Measurements from ENCODE around the gene ZNF222.

ZNF222 gene

GRCh38 chr19:44025217-44025936, at the start of gene ZNF222:
ZNF222 (plus strand) TSS chr19:44025379; CDS start chr19:44025437, 58 bp downstream.
- peaks cover 51% of the 10 kb centered on the region for H3K36me3 Mint-ChIP-seq
- H3K9me3 Mint-ChIP-seq (ENCODE audit: low read depth) = peaks cover 32% of the 10 kb centered on the region
- peak within 1 kb of the TSS; percentile 98 for H3K4me3 Mint-ChIP-seq
- H3K4me1 Mint-ChIP-seq (ENCODE audit: low read depth) = peaks cover 19% of the 10 kb centered on the region
- peak within 1 kb of the TSS; percentile 80 for H3K27ac Mint-ChIP-seq
- H3K27me3 Mint-ChIP-seq = no peaks in the 10 kb centered on the region

DNA sequence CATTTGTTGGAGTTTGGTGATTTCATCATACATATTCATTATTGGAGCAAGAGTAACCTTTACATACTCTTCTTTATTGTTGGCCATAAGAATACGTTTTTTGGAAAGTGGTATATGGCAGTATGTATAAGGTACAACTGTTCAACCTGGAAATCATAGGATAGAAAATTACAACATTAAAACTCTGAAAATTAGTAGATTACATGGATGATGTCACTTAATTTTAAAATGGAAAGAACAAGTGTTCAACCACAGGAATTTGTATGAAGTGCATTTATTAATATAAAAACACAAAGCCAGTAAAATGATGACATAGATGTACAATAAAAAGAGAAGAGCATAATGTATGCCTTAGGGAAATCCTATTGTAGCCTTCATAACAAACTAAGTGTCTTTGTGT, 48.4 kb upstream of the ZNF222 start:
- peaks cover 20% of the 10 kb centered on the region for H3K36me3 Mint-ChIP-seq
- H3K27me3 Mint-ChIP-seq = no peaks in the 10 kb centered on the region
- H3K9me3 Mint-ChIP-seq (ENCODE audit: low read depth) = peaks cover 37% of the 10 kb centered on the region
- H3K4me3 Mint-ChIP-seq = no peak overlapping the region
- H3K27ac Mint-ChIP-seq = no peak overlapping the region
- H3K4me1 Mint-ChIP-seq (ENCODE audit: low read depth) = no peaks in the 10 kb centered on the region

GRCh38 chr19:43983544-43983911, 41.7 kb upstream of the ZNF222 start:
- peaks cover 11% of the 10 kb centered on the region for H3K4me1 Mint-ChIP-seq (ENCODE audit: low read depth)
- peak overlapping the region; percentile 76 for H3K4me3 Mint-ChIP-seq
- no peak overlapping the region for H3K27ac Mint-ChIP-seq
- H3K9me3 Mint-ChIP-seq (ENCODE audit: low read depth) = peaks cover 10% of the 10 kb centered on the region
- peaks cover 8% of the 10 kb centered on the region for H3K36me3 Mint-ChIP-seq
- no peaks in the 10 kb centered on the region for H3K27me3 Mint-ChIP-seq

DNA sequence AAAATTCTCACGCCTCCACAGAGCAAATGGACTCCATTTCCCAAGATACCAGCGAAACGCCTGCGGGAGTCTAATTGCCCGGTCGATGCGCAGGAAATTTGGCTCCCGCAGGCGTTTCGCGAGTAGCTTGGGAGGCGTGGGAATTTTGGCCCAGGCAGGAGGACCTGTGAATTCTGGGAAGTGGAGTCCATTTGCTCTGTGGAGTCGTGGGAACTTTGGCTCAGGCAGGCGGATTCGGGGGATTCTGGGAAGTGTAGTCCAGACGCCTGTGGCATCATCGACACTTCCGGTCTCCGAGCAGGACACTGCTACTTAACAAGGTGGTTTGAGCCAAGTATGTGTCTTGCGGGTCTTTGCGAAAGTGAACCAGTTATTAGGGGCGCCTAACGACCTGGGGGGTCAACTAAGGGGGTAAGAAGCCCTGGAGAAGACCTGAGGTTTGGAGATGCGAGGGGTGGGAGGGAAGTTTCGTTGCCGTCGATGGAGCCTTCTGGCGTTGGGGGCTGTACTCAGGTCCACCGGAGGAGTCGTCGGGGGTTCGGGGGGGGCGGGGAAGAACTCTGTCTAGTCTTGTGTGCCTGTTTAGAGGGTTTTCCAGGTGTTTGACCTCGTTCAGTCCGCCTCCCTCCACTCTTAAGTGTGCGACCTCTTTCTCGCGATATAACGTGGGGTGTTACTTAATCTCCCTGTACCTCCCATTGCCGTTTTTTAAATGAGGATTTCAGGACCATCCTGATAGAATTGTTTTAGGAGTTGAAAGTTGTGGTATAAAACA, 41.1 kb upstream of the ZNF222 start, which contains the start of gene ZNF155:
Gene ZNF155 (plus strand): TSS at position 277 of the 775 bp plus-strand sequence. CDS start 4,356 bp downstream, outside the sequence.
- H3K27me3 Mint-ChIP-seq = no peaks in the 10 kb centered on the region

GRCh38 chr19:43984687-43985000, 40.5 kb upstream of the ZNF222 start:
- H3K9me3 Mint-ChIP-seq (ENCODE audit: low read depth) = peaks cover 7% of the 10 kb centered on the region
- H3K36me3 Mint-ChIP-seq = peaks cover 17% of the 10 kb centered on the region
- peaks cover 13% of the 10 kb centered on the region for H3K4me1 Mint-ChIP-seq (ENCODE audit: low read depth)
- peak overlapping the region; percentile 46 for H3K27ac Mint-ChIP-seq
- H3K27me3 Mint-ChIP-seq = no peaks in the 10 kb centered on the region
- H3K4me3 Mint-ChIP-seq = peak overlapping the region; percentile 98

More for the DNA sequence above, 41.1 kb upstream of the ZNF222 start, which contains the start of gene ZNF155:
- Mint-ChIP-seq H3K27ac (peak within 1 kb of the TSS; percentile 94), H3K9me3 (ENCODE audit: low read depth) (peaks cover 9% of the 10 kb centered on the region), H3K36me3 (peaks cover 14% of the 10 kb centered on the region), H3K4me3 (peak within 1 kb of the TSS; percentile 98), H3K4me1 (ENCODE audit: low read depth) (peaks cover 13% of the 10 kb centered on the region)

DNA sequence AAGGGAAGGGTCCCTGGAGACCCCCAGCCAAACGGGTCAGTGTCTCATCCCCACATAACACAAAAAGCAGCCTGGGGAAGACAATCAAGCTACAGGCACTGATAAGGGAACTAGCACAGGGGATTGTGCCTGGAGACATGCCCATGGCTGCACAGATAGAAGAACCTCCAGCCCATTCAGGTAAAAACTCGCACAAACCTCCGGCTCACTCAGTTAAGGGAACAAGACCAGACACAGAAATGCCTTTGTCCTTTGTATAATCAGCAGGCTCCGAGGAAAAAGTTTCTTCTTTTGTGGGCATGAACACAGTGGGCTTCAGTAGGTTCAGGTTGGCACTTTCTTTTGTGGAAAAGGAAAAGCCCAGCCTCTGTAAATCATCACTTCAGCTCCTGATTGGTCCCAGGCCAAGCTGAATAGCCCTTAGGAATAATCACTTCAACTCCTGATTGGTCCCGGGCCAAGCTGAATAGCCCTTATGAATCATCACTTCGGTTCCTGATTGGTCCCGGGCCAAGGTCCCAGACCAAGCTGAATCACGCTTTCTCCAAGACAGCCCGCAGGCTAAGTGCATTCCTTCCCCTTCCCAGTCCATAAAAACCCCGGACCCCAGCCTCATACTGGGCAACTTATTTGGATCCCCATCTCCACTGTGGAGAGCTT, 27.4 kb upstream of the ZNF222 start:
- peaks cover 8% of the 10 kb centered on the region for H3K4me1 Mint-ChIP-seq (ENCODE audit: low read depth)
- H3K27ac Mint-ChIP-seq = no peak overlapping the region
- peaks cover 36% of the 10 kb centered on the region for H3K36me3 Mint-ChIP-seq
- H3K4me3 Mint-ChIP-seq = no peak overlapping the region
- peaks cover 32% of the 10 kb centered on the region for H3K9me3 Mint-ChIP-seq (ENCODE audit: low read depth)
- H3K27me3 Mint-ChIP-seq = no peaks in the 10 kb centered on the region

DNA sequence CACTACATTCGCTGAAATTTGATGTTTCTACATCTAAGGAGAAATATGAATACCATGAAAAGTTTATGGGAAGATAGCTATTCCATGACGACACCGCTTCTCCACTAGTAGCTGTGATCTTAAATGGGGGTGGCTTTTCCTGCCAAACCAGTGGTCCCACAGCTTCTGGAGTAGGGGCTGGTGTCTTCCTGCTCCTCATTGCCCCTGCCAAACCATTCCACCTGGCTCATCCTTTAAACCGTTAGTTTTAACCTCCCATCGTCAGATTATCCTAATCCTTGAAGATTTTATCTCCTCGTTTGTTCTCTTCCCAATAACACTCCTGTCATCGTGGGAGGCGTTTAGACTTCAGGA, 23.0 kb upstream of the ZNF222 start:
- peaks cover 18% of the 10 kb centered on the region for H3K4me1 Mint-ChIP-seq (ENCODE audit: low read depth)
- H3K4me3 Mint-ChIP-seq = peak overlapping the region; percentile 98
- peak overlapping the region; percentile 95 for H3K27ac Mint-ChIP-seq
- peaks cover 26% of the 10 kb centered on the region for H3K36me3 Mint-ChIP-seq
- no peaks in the 10 kb centered on the region for H3K27me3 Mint-ChIP-seq
- peaks cover 30% of the 10 kb centered on the region for H3K9me3 Mint-ChIP-seq (ENCODE audit: low read depth)

DNA sequence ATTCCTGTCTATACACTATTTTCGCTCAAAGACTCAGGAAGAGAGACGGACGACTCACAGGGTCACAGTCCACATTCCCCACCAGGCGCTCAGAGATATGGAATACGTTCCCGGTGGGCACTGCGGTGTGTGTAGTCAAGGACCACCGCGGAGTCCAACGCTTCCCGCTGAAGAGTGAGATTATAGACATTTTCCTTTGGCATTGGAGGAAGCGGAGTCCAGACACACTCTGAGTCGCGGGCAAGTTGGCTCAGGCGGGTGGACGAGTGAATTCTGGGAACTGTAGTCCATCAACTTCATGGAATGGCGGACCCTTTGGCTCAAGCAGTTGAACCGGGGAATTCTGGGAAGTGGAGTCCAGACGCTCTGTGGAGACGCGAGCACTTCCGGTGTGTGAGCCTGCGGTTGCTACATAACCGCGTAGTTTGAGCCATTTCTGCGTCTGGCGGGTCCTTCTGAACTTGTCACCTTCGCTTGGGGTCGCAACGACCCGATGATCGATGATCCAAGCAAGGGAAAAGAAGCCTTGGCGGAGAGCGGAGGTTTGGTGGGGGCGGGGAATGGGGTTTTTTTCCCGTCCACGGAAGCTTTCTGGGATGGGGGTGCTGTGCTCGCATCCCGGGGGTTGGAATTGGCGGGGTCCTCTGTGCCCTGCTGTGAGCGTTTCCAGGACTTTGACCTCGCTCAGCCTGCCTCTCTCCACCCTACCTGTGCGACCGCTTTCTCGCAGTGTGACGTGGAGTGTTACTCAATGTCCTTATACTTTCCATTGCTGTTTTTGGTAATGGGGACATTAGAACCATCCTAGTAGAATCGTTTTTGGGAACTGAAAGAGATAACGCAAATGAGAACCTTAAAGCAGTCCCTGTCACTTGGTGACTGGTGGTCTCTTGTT, 22.4 kb upstream of the ZNF222 start, which contains the start of gene ZNF230:
Gene ZNF230 (plus strand): TSS at position 392 of the 895 bp plus-strand sequence. CDS start 4,122 bp downstream, outside the sequence.
- Mint-ChIP-seq H3K27me3 (no peaks in the 10 kb centered on the region), H3K36me3 (peaks cover 29% of the 10 kb centered on the region), H3K27ac (peak within 1 kb of the TSS; percentile 95), H3K9me3 (ENCODE audit: low read depth) (peaks cover 32% of the 10 kb centered on the region), H3K4me1 (ENCODE audit: low read depth) (peaks cover 18% of the 10 kb centered on the region), H3K4me3 (peak within 1 kb of the TSS; percentile 98)

GRCh38 chr19:44003461-44004009, 21.6 kb upstream of the ZNF222 start:
- H3K27me3 Mint-ChIP-seq = no peaks in the 10 kb centered on the region
- H3K4me3 Mint-ChIP-seq = peak overlapping the region; percentile 98
- peaks cover 34% of the 10 kb centered on the region for H3K36me3 Mint-ChIP-seq
- peak overlapping the region; percentile 95 for H3K27ac Mint-ChIP-seq
- H3K4me1 Mint-ChIP-seq (ENCODE audit: low read depth) = peaks cover 18% of the 10 kb centered on the region
- peaks cover 31% of the 10 kb centered on the region for H3K9me3 Mint-ChIP-seq (ENCODE audit: low read depth)

DNA sequence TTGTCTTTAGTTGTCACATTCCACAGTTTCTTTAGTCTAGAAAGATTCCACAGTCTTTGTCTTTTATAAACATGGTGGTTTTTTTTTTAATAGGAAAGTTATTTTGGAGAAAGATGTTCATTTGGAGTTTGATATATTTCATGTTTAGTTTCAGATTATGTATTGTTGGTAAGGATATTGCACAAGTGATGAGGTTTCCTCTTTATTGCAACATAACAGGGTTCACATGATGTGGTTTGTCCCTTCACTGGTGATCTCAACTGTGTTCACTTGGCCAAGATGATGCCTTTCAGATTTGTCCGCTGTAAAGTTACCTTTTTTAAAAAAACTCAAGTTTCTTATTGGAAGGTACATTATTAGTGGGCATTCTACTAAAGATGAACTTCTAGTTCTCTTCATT, 19.2 kb upstream of the ZNF222 start:
- Mint-ChIP-seq H3K9me3 (ENCODE audit: low read depth) (peaks cover 40% of the 10 kb centered on the region), H3K36me3 (peaks cover 52% of the 10 kb centered on the region), H3K27ac (no peak overlapping the region), H3K4me3 (no peak overlapping the region), H3K27me3 (no peaks in the 10 kb centered on the region), H3K4me1 (ENCODE audit: low read depth) (peaks cover 18% of the 10 kb centered on the region)

DNA sequence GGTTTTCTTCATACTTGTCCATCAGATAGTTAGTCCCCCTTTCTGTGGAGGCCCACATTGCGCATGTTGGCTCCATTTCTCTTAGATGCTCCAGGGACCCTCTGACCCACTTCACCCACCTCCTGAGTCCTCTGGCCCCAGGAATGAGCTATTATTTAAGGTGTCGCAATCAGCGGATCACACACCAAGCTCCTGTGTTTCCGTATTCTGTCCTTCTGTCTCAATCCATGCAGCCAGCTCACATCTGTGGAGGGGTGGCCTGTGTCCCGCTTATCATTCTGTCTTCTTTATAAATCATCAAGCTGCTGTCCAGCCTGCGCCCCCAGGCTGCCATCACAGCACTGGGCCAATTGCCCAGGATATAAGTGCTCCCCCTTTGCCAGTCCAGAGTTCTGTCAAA, 17.7 kb upstream of the ZNF222 start:
- H3K4me3 Mint-ChIP-seq = no peak overlapping the region
- no peak overlapping the region for H3K27ac Mint-ChIP-seq
- peaks cover 13% of the 10 kb centered on the region for H3K4me1 Mint-ChIP-seq (ENCODE audit: low read depth)
- H3K36me3 Mint-ChIP-seq = peaks cover 64% of the 10 kb centered on the region
- no peaks in the 10 kb centered on the region for H3K27me3 Mint-ChIP-seq
- H3K9me3 Mint-ChIP-seq (ENCODE audit: low read depth) = peaks cover 48% of the 10 kb centered on the region

DNA sequence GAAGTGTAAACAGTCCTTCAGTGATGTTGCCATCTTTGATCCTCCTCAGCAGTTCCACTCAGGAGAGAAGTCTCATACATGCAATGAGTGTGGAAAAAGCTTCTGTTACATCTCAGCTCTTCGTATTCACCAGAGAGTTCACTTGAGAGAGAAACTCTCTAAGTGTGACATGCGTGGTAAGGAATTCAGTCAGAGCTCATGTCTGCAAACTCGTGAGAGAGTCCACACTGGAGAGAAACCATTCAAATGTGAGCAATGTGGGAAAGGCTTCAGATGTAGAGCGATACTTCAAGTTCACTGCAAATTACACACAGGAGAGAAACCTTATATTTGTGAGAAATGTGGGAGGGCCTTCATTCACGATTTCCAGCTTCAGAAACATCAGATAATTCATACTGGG, 14.7 kb upstream of the ZNF222 start:
- no peaks in the 10 kb centered on the region for H3K4me1 Mint-ChIP-seq (ENCODE audit: low read depth)
- H3K36me3 Mint-ChIP-seq = peaks cover 67% of the 10 kb centered on the region

GRCh38 chr19:44019498-44019897, 5.7 kb upstream of the ZNF222 start:
- Mint-ChIP-seq H3K27ac (no peak overlapping the region), H3K4me1 (ENCODE audit: low read depth) (no peaks in the 10 kb centered on the region), H3K4me3 (no peak overlapping the region), H3K27me3 (peaks cover 9% of the 10 kb centered on the region), H3K9me3 (ENCODE audit: low read depth) (peaks cover 34% of the 10 kb centered on the region), H3K36me3 (peaks cover 32% of the 10 kb centered on the region)

More for the DNA sequence above, 14.7 kb upstream of the ZNF222 start:
- H3K27ac Mint-ChIP-seq = no peak overlapping the region
- H3K9me3 Mint-ChIP-seq (ENCODE audit: low read depth) = peaks cover 64% of the 10 kb centered on the region
- no peak overlapping the region for H3K4me3 Mint-ChIP-seq
- H3K27me3 Mint-ChIP-seq = no peaks in the 10 kb centered on the region

DNA sequence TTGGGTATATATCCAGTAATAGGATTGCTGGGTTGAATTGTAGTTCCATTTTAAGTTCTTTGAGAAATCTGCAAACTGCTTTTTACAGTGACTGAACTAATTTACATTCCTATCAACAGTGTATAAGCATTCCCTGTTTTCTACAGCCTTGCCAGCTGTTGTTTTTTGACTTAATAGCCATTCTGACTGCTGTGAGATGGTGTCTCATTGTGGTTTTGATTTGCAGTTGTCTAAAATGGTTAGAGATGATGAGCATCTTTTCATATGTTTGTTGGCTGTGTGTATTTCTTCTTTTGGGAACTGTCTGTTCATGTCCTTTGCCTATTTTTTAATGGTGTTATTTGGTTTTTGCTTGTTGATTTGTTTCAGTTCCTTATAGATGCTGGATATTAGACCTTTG, 4.0 kb upstream of the ZNF222 start:
- Mint-ChIP-seq H3K4me1 (ENCODE audit: low read depth) (peaks cover 16% of the 10 kb centered on the region), H3K4me3 (no peak overlapping the region), H3K36me3 (peaks cover 39% of the 10 kb centered on the region), H3K9me3 (ENCODE audit: low read depth) (peaks cover 29% of the 10 kb centered on the region), H3K27me3 (peaks cover 9% of the 10 kb centered on the region), H3K27ac (no peak overlapping the region)

All from activated naive CD8-positive, alpha-beta T cell (primary cell).